ENCODE results near the gene KRT16.

GRCh38 chr17:41618341-41619035, 5.9 kb upstream of the KRT16 start:
- TF ChIP-seq CTCF (optimal IDR thresholded peaks at IDR 0.05 in 1 of 3, IDR thresholded peaks at IDR 0.05 in 1 of 3, conservative IDR thresholded peaks at IDR 0.05 in 1 of 3; ENCODE audit: extremely low read depth in 1 of 3, insufficient read depth in 2 of 3, low read length in 3 of 3) (no peak), EZH2 (IDR thresholded peaks at IDR 0.05; ENCODE audit: low read length) (no peak)
